ENCODE measurements around the gene GATAD2A.

The GATAD2A gene

GRCh38 chr19:19534556-19535265 is 129.2 kb downstream of the GATAD2A start:
- DNase-seq = no peak

GRCh38 chr19:19535311-19536191 is 130.1 kb downstream of the GATAD2A start:
- no peak for DNase-seq

- DNase-seq = no peak
These were observed 131.9 kb downstream of the GATAD2A start for GRCh38 chr19:19537075-19538048.

- DNase-seq = peak; percentile 57
These were observed 132.7 kb downstream of the GATAD2A start, which contains the start of gene CILP2 for GRCh38 chr19:19538061-19538784. TSS of gene CILP2 (plus strand) at chr19:19538265. CDS start at chr19:19538350, 85 bp downstream.

- DNase-seq = no peak
These were observed 133.3 kb downstream of the GATAD2A start for GRCh38 chr19:19538785-19539166.

GRCh38 chr19:19539698-19540063 is 134.2 kb downstream of the GATAD2A start:
- DNase-seq = no peak

GRCh38 chr19:19540064-19540714 is 134.7 kb downstream of the GATAD2A start:
- peak; percentile 83 for DNase-seq

GRCh38 chr19:19540715-19541515 is 135.4 kb downstream of the GATAD2A start:
- DNase-seq = peak; percentile 84

- DNase-seq = no peak
These were observed 136.1 kb downstream of the GATAD2A start for GRCh38 chr19:19541616-19542015.

GRCh38 chr19:19542507-19542906 is 137.0 kb downstream of the GATAD2A start:
- DNase-seq = no peak

- DNase-seq = no peak
These were observed 137.6 kb downstream of the GATAD2A start for GRCh38 chr19:19543101-19543500.

- no peak for DNase-seq
These were observed 138.2 kb downstream of the GATAD2A start for GRCh38 chr19:19543640-19544039.

- DNase-seq = no peak
These were observed 138.9 kb downstream of the GATAD2A start for GRCh38 chr19:19544257-19544953.

- no peak for DNase-seq
These were observed 139.6 kb downstream of the GATAD2A start for GRCh38 chr19:19544954-19545591.

GRCh38 chr19:19545707-19546106 is 140.2 kb downstream of the GATAD2A start:
- no peak for DNase-seq

- DNase-seq = no peak
These were observed 141.3 kb downstream of the GATAD2A start for GRCh38 chr19:19546751-19547162.

- DNase-seq = no peak
These were observed 142.3 kb downstream of the GATAD2A start for GRCh38 chr19:19547674-19548336.

- no peak for DNase-seq
These were observed 143.7 kb downstream of the GATAD2A start for GRCh38 chr19:19548915-19549759.

Measured in CD4-positive, alpha-beta T cell treated with Interleukin-6 for 4 hours (primary cell).